Left ventricle myocardium inferior (tissue), 1 donor: Measurements from ENCODE around the gene ATAD1. TPM values are rescaled to one million over a fixed set of nuclear protein-coding genes. Genes with fewer than 3 reads are reported as not detected.
"Not testable (repeated sequence)": the region's sequence is repeated elsewhere in the genome, so short reads cannot be mapped to it uniquely, and the experiment has no call there.

Experiments
- DNase-seq: peaks from one replicate; pipeline ENCODE4 v3.0.0-alpha.2; 2020
- H3K27ac ChIP-seq: fragments of 200-600 bp; replicated peaks from 2 replicates; pipeline ENCODE4 v1.8.0; 2021
- H3K27me3 ChIP-seq: fragments of 200-600 bp; 2 replicates; pipeline ENCODE4 v1.8.0; 2021; ENCODE audit warnings: low read depth
- H3K36me3 ChIP-seq: fragments of 200-600 bp; 2 replicates; pipeline ENCODE4 v1.8.0; 2021
- H3K4me1 ChIP-seq: fragments of 200-600 bp; 2 replicates; pipeline ENCODE4 v1.8.0; 2021
- H3K4me3 ChIP-seq: fragments of 200-600 bp; 2 replicates; pipeline ENCODE4 v1.8.0; 2021; ENCODE audit warnings: mild to moderate bottlenecking, moderate library complexity
- H3K9me3 ChIP-seq: fragments of 200-600 bp; replicated peaks from 2 replicates; pipeline ENCODE4 v1.8.0; 2021
- CTCF ChIP-seq: fragments of 200-600 bp; IDR thresholded peaks from 2 replicates; pipeline ENCODE4 v1.8.0; 2021; ENCODE audit warnings: antibody characterized with exemption, mild to moderate bottlenecking, borderline replicate concordance
- intact Hi-C: fragments of 100-400 bp; cut with micrococcal nuclease; formaldehyde crosslinking; loops from one replicate; pipeline ENCODE4 v1.11.0; 2022
- total RNA-seq: library from RNA; stranded (reverse); fragmentation: NEBNext Ultra II Directional; extraction: Animal tissue kit (Norgen Biotek cat#: 25700); gene quantifications from one replicate; pipeline ENCODE4 v1.2.1, GENCODE V29; 2021
- donor health status: DM: no; HTN: yes; CAD: no; lungs with severe emphysema.

Gene ATAD1
- total RNA-seq, 1 donor from 2014 or later: 93.2 TPM

DNA sequence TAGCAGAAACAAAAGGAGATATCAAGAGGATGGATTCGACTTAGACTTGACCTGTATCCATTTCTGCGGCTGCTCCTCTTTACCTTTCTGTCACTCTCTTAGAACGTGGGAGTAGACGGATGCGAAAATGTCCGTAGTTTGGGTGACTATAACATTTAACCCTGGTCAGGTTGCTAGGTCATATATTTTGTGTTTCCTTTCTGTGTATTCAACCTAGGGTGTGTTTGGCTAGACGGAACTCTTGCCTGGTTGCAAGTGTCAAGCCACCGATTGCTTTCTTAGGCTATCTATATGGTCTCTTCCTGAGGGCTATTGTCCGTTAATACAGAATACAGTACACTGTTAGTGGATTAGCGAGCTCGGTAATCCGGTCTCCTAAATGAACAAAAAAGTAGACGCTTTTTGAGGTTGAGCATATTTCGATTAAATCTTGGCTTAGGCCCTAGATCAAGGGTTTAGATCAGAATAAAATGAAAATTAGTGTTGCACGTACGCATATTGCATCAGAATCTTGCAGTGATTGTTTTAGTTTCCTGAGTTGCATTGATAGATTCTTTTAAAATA is 46.6 kb upstream of the ATAD1 start:
- H3K9me3 ChIP-seq: no peaks in the 10 kb centered on the region
- H3K27me3 ChIP-seq: no peaks in the 10 kb centered on the region
- H3K4me1 ChIP-seq: peaks cover 85% of the 10 kb centered on the region
- no peaks in the 10 kb centered on the region for H3K36me3 ChIP-seq
- intact Hi-C loops: loop anchor here (10.0 kb wide), 3 partner anchors 90 to 390 kb away; no protein-coding TSS in a partner anchor
- H3K27ac ChIP-seq: peak overlapping the region; percentile 100
- peak overlapping the region; percentile 86 for H3K4me3 ChIP-seq
- TF ChIP-seq CTCF: no peak
- no peak for DNase-seq

- peaks cover 79% of the 10 kb centered on the region for H3K4me1 ChIP-seq
- H3K27me3 ChIP-seq, H3K9me3 ChIP-seq, H3K36me3 ChIP-seq: not testable (repeated sequence)
- intact Hi-C loops: loop anchor here (10.0 kb wide), 3 partner anchors 91 to 391 kb away; no protein-coding TSS in a partner anchor
- peak overlapping the region; percentile 100 for H3K27ac ChIP-seq
- peak overlapping the region; percentile 86 for H3K4me3 ChIP-seq
- peak; percentile 37 for DNase-seq
Measured at GRCh38 chr10:87863951-87864495, 46.0 kb upstream of the ATAD1 start.

- H3K27me3 ChIP-seq: no peaks in the 10 kb centered on the region
- peaks cover 72% of the 10 kb centered on the region for H3K4me1 ChIP-seq
Measured at GRCh38 chr10:87863053-87863943, 45.3 kb upstream of the ATAD1 start, which contains the start of the genes KLLN and PTEN. Gene KLLN (minus strand): TSS chr10:87863533. CDS start chr10:87862487, 1,046 bp downstream. Gene PTEN (plus strand): TSS chr10:87863625. CDS start chr10:87864470, 845 bp downstream.

GRCh38 chr10:87862679-87863052 is 44.6 kb upstream of the ATAD1 start:
- Histone ChIP-seq H3K4me3 (peak overlapping the region; percentile 86), H3K36me3 (no peaks in the 10 kb centered on the region), H3K4me1 (peaks cover 66% of the 10 kb centered on the region), H3K9me3 (no peaks in the 10 kb centered on the region), H3K27ac (peak overlapping the region; percentile 100), H3K27me3 (no peaks in the 10 kb centered on the region)
- TF ChIP-seq CTCF: no peak
- intact Hi-C loops: loop anchor here (10.0 kb wide), 3 partner anchors 92 to 392 kb away; no protein-coding TSS in a partner anchor
- no peak for DNase-seq

More at GRCh38 chr10:87863053-87863943, 45.3 kb upstream of the ATAD1 start, which contains the start of the genes KLLN and PTEN:
- TF ChIP-seq CTCF: no peak
- Histone ChIP-seq H3K27ac (peak within 1 kb of the TSS; percentile 100), H3K9me3 (no peaks in the 10 kb centered on the region), H3K36me3 (no peaks in the 10 kb centered on the region), H3K4me3 (peak within 1 kb of the TSS; percentile 86)
- intact Hi-C loops: loop anchor here (10.0 kb wide), 3 partner anchors 92 to 392 kb away; no protein-coding TSS in a partner anchor
- DNase-seq: peak; percentile 93

DNA sequence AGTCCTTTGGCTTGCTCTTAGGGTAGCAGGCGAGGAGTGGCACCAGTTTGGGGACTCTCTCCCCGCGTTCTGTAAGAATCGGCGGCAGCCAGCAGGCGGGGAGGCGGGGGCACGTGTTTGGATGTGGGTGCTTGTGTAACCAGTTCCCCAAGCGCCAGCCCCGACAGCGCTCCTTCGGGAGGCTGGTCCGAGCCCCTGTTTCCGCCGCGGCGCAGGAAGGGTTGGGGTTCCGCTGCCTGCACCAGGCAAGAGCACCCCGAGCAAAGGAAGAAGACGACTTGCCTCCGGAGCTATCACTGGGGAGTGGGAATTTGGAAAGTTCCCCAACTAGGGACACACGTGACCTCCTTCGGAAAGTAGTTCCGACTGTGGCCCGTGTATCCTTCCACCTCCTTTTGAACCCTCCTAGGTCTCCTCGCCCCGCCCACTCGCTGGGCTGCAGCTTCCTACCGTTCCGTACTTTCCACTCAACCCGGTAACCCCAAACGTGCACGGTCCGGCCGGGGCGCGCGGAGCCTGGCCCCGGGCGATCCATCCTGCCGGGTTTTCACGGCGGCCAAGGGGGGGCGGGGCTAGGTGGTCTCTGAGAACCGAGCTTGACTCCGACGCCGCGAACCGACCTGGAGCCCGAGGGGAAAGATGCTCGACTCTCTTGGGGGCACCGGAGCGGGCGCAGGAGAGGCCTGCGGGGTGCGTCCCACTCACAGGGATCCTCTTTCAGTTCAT is 44.1 kb upstream of the ATAD1 start:
- Histone ChIP-seq H3K4me3 (peak overlapping the region; percentile 86), H3K4me1 (peaks cover 60% of the 10 kb centered on the region), H3K36me3 (no peaks in the 10 kb centered on the region), H3K27me3 (no peaks in the 10 kb centered on the region), H3K9me3 (no peaks in the 10 kb centered on the region), H3K27ac (peak overlapping the region; percentile 100)
- DNase-seq: peak; percentile 96
- intact Hi-C loops: loop anchor here (10.0 kb wide), 3 partner anchors 93 to 393 kb away; no protein-coding TSS in a partner anchor
- no peak for TF ChIP-seq CTCF
